Measurements from ENCODE around the gene ANKS6.

Gene ANKS6

DNA sequence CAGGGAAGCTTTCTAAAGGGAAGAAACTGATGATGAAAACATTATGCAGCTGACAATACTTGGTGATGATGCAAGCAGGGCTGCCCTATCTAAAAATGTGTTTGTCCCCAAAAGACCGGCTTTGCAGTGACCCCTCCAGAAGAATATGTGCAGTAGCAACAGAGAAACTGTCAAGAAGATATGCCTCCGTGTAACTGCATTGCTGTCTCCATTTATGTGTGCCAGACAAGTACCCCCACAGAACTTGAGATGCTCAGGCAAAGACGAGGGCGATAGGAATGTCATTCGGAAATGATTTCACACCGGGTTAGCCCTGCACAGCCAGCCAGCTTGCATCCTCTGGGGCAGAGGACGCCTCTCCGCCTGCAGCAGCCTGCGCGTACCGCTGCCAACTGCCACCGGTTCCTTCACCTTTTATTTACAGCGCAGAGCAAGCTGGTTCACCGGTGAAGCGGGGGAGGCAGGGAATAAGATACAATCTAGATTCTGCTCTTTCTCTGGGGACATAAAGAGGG is 89.6 kb downstream of the ANKS6 start:
- Histone ChIP-seq H3K4me3 (ENCODE audit: low read length) (peak overlapping the region; percentile 68), H3K4me1 (ENCODE audit: control insufficient read depth, insufficient read depth, low read length) (peaks cover 5% of the 10 kb centered on the region)

DNA sequence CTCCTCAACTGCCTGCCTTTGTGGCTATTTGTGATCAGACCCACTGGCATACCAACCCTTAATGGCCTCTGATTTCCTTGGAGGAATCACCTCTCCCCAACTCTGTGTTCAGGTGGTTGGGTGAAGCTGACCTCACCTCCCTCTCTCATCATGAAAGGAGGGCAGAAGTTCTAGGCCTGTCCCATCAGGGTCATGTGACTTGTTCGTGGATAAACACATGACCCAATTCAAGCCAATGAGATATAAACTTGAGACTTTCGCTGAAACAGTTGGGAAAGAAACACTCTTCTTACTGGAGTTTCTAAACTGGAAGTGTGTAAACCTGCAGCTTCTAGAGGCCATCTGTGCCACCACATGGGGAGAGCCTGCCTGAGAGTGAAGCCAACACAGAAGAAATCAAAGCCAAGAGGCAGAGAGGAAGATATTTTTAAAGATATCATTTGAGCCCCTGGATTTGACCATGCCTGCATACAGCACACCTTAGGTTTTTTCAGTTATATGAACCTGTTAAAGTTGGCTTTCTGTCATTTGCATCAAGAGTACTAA is 93.4 kb downstream of the ANKS6 start:
- peaks cover 12% of the 10 kb centered on the region for H3K9me3 ChIP-seq (ENCODE audit: control insufficient read depth, low read length)
- peaks cover 55% of the 10 kb centered on the region for H3K27me3 ChIP-seq (replicated peaks; ENCODE audit: control insufficient read depth, insufficient read depth, low read length)
- no peaks in the 10 kb centered on the region for H3K36me3 ChIP-seq (ENCODE audit: control insufficient read depth, insufficient read depth, low read length, severe bottlenecking)
- H3K4me3 ChIP-seq (ENCODE audit: low read length) = no peak overlapping the region
- peaks cover 5% of the 10 kb centered on the region for H3K4me1 ChIP-seq (ENCODE audit: control insufficient read depth, insufficient read depth, low read length)
- DNase-seq (ENCODE audit: low read depth) = no peak
- H3K9ac ChIP-seq (ENCODE audit: low read length) = no peak overlapping the region

More for the DNA sequence above, 89.6 kb downstream of the ANKS6 start:
- H3K9ac ChIP-seq (ENCODE audit: low read length) = no peak overlapping the region
- H3K9me3 ChIP-seq (ENCODE audit: control insufficient read depth, low read length) = no peaks in the 10 kb centered on the region
- DNase-seq (ENCODE audit: low read depth) = peak; percentile 16
- H3K36me3 ChIP-seq (ENCODE audit: control insufficient read depth, insufficient read depth, low read length, severe bottlenecking) = no peaks in the 10 kb centered on the region
- peaks cover 40% of the 10 kb centered on the region for H3K27me3 ChIP-seq (replicated peaks; ENCODE audit: control insufficient read depth, insufficient read depth, low read length)

DNA sequence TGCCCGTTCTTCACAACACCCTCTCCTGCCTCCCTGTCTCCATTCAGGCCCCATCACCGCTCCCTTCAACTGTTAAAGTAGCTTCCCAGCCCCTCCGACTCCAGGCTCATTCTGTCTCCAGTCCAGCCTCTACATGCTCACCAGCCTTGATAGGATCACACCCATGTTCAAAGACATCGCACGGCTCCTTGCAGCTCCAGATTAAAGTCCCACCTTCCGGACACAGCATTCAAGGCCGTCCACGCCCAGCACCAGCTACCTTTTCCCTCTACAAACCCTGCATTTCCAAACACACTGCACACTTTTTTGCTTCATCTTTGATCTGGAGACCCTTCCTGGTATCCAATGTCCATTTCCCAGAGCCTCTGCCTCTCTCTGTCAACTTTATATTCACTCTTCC is 94.0 kb downstream of the ANKS6 start:
- H3K9me3 ChIP-seq (ENCODE audit: control insufficient read depth, low read length) = peaks cover 12% of the 10 kb centered on the region
- no peak for DNase-seq (ENCODE audit: low read depth)
- H3K9ac ChIP-seq (ENCODE audit: low read length) = no peak overlapping the region
- H3K27me3 ChIP-seq (replicated peaks; ENCODE audit: control insufficient read depth, insufficient read depth, low read length) = peaks cover 61% of the 10 kb centered on the region
- H3K4me3 ChIP-seq (ENCODE audit: low read length) = no peak overlapping the region
- no peaks in the 10 kb centered on the region for H3K36me3 ChIP-seq (ENCODE audit: control insufficient read depth, insufficient read depth, low read length, severe bottlenecking)
- H3K4me1 ChIP-seq (ENCODE audit: control insufficient read depth, insufficient read depth, low read length) = peaks cover 2% of the 10 kb centered on the region

DNA sequence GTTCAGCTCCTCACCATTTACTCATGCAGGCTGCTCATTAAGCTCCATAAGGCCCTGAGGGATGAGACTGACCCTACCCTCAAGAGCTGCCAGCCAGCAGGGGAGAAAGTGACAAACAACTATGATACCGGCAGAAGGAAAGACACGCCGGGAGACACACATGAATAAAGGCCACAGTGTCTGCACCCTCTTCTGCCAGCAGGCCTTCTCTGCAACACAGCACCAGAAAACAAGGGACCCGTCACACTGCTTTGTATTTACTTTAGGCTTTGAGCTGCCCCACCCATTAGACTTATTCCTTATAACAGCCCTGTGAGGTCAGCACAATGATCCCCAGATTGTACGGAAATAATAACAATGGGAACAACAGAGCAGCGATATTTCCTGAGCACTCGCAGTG is 94.8 kb downstream of the ANKS6 start:
- H3K4me3 ChIP-seq (ENCODE audit: low read length) = no peak overlapping the region
- H3K36me3 ChIP-seq (ENCODE audit: control insufficient read depth, insufficient read depth, low read length, severe bottlenecking) = no peaks in the 10 kb centered on the region
- H3K9me3 ChIP-seq (ENCODE audit: control insufficient read depth, low read length) = peaks cover 12% of the 10 kb centered on the region
- H3K9ac ChIP-seq (ENCODE audit: low read length) = no peak overlapping the region
- H3K4me1 ChIP-seq (ENCODE audit: control insufficient read depth, insufficient read depth, low read length) = no peaks in the 10 kb centered on the region
- no peak for DNase-seq (ENCODE audit: low read depth)
- H3K27me3 ChIP-seq (replicated peaks; ENCODE audit: control insufficient read depth, insufficient read depth, low read length) = peaks cover 62% of the 10 kb centered on the region

DNA sequence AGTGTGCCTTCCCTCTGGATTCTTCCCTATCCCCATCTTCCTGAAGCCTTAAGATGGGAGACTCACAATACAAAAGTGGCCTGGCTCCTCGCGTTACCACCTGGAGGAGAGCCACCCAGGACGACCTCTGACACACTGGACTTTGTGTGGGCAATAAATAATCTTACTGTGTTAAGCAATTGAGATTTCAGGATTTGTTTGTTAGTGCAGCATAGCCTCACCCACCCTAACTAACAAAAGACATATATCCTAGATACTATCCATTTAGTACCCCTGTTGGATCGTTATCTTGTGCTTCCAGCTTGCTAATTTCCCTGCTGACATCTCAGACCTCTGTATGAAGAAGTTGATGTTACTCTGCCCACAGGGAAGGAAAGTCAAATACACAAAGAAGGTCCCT is 95.6 kb downstream of the ANKS6 start:
- Histone ChIP-seq H3K36me3 (ENCODE audit: control insufficient read depth, insufficient read depth, low read length, severe bottlenecking) (no peaks in the 10 kb centered on the region), H3K9ac (ENCODE audit: low read length) (no peak overlapping the region), H3K9me3 (ENCODE audit: control insufficient read depth, low read length) (peaks cover 12% of the 10 kb centered on the region), H3K4me3 (ENCODE audit: low read length) (no peak overlapping the region), H3K4me1 (ENCODE audit: control insufficient read depth, insufficient read depth, low read length) (no peaks in the 10 kb centered on the region), H3K27me3 (replicated peaks; ENCODE audit: control insufficient read depth, insufficient read depth, low read length) (peaks cover 69% of the 10 kb centered on the region)
- no peak for DNase-seq (ENCODE audit: low read depth)

- Histone ChIP-seq H3K4me1 (ENCODE audit: control insufficient read depth, insufficient read depth, low read length) (no peaks in the 10 kb centered on the region), H3K9ac (ENCODE audit: low read length) (no peak overlapping the region), H3K36me3 (ENCODE audit: control insufficient read depth, insufficient read depth, low read length, severe bottlenecking) (no peaks in the 10 kb centered on the region), H3K4me3 (ENCODE audit: low read length) (no peak overlapping the region), H3K27me3 (replicated peaks; ENCODE audit: control insufficient read depth, insufficient read depth, low read length) (peaks cover 76% of the 10 kb centered on the region), H3K9me3 (ENCODE audit: control insufficient read depth, low read length) (peaks cover 12% of the 10 kb centered on the region)
- DNase-seq (ENCODE audit: low read depth) = no peak
Measured at GRCh38 chr9:98698856-98699255, 97.5 kb downstream of the ANKS6 start.

GRCh38 chr9:98694943-98695342 is 101.4 kb downstream of the ANKS6 start:
- no peak for DNase-seq (ENCODE audit: low read depth)
- no peaks in the 10 kb centered on the region for H3K4me1 ChIP-seq (ENCODE audit: control insufficient read depth, insufficient read depth, low read length)
- H3K27me3 ChIP-seq (replicated peaks; ENCODE audit: control insufficient read depth, insufficient read depth, low read length) = peaks cover 44% of the 10 kb centered on the region
- peaks cover under 1% of the 10 kb centered on the region for H3K9me3 ChIP-seq (ENCODE audit: control insufficient read depth, low read length)
- H3K4me3 ChIP-seq (ENCODE audit: low read length) = no peak overlapping the region
- H3K9ac ChIP-seq (ENCODE audit: low read length) = no peak overlapping the region
- no peaks in the 10 kb centered on the region for H3K36me3 ChIP-seq (ENCODE audit: control insufficient read depth, insufficient read depth, low read length, severe bottlenecking)

DNA sequence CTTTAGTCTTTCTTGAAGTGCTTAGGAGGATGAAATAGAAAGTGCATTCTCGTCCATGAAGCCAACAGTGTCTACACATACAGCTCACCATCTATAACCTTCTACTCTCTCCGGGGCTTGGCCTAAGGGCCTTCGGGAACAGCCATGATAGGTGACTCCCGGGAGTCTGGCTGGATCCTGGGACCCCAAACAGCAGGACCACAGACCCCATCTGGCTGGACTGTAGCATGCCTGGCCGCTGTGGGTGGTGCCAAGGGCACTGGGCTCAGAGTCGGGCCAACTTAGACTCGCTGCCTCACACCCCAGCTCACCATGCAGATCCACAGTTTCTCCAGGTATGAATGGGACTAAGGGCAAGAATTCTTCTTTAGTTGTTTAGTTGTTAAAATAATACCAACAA is 104.0 kb downstream of the ANKS6 start:
- peaks cover 25% of the 10 kb centered on the region for H3K27me3 ChIP-seq (replicated peaks; ENCODE audit: control insufficient read depth, insufficient read depth, low read length)

GRCh38 chr9:98691890-98692289 is 104.5 kb downstream of the ANKS6 start:
- no peaks in the 10 kb centered on the region for H3K4me1 ChIP-seq (ENCODE audit: control insufficient read depth, insufficient read depth, low read length)
- DNase-seq (ENCODE audit: low read depth) = no peak
- H3K4me3 ChIP-seq (ENCODE audit: low read length) = no peak overlapping the region
- H3K9me3 ChIP-seq (ENCODE audit: control insufficient read depth, low read length) = no peaks in the 10 kb centered on the region
- peaks cover 25% of the 10 kb centered on the region for H3K27me3 ChIP-seq (replicated peaks; ENCODE audit: control insufficient read depth, insufficient read depth, low read length)
- no peaks in the 10 kb centered on the region for H3K36me3 ChIP-seq (ENCODE audit: control insufficient read depth, insufficient read depth, low read length, severe bottlenecking)
- H3K9ac ChIP-seq (ENCODE audit: low read length) = no peak overlapping the region

More for the DNA sequence above, 104.0 kb downstream of the ANKS6 start:
- Histone ChIP-seq H3K4me1 (ENCODE audit: control insufficient read depth, insufficient read depth, low read length) (no peaks in the 10 kb centered on the region), H3K9ac (ENCODE audit: low read length) (no peak overlapping the region), H3K36me3 (ENCODE audit: control insufficient read depth, insufficient read depth, low read length, severe bottlenecking) (no peaks in the 10 kb centered on the region), H3K4me3 (ENCODE audit: low read length) (no peak overlapping the region), H3K9me3 (ENCODE audit: control insufficient read depth, low read length) (no peaks in the 10 kb centered on the region)
- DNase-seq (ENCODE audit: low read depth) = no peak

DNA sequence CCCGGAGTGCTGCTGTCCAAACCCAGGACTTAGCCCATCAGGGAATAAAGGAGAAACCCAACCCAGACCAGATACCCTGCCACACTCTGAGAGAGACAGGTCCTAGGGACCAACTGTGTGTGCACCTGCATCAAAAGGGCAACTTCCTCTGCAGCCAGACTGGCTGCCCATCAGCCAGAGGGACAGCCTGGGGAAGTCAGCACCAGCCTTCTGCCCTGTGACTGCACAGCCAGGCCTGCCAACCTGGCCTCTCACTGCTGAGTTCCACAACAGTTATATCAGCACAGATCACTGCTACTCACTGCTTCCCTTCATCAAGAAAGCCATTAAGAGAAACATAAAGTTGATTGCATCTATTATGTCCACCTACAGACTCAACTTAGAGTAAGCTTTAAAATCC is 105.7 kb downstream of the ANKS6 start:
- Histone ChIP-seq H3K4me1 (ENCODE audit: control insufficient read depth, insufficient read depth, low read length) (no peaks in the 10 kb centered on the region), H3K27me3 (replicated peaks; ENCODE audit: control insufficient read depth, insufficient read depth, low read length) (peaks cover 15% of the 10 kb centered on the region), H3K9ac (ENCODE audit: low read length) (no peak overlapping the region), H3K36me3 (ENCODE audit: control insufficient read depth, insufficient read depth, low read length, severe bottlenecking) (no peaks in the 10 kb centered on the region), H3K9me3 (ENCODE audit: control insufficient read depth, low read length) (no peaks in the 10 kb centered on the region), H3K4me3 (ENCODE audit: low read length) (no peak overlapping the region)
- DNase-seq (ENCODE audit: low read depth) = no peak

GRCh38 chr9:98688710-98689495 is 107.5 kb downstream of the ANKS6 start:
- Histone ChIP-seq H3K4me1 (ENCODE audit: control insufficient read depth, insufficient read depth, low read length) (no peaks in the 10 kb centered on the region), H3K36me3 (ENCODE audit: control insufficient read depth, insufficient read depth, low read length, severe bottlenecking) (no peaks in the 10 kb centered on the region), H3K9ac (ENCODE audit: low read length) (no peak overlapping the region), H3K4me3 (ENCODE audit: low read length) (no peak overlapping the region), H3K9me3 (ENCODE audit: control insufficient read depth, low read length) (no peaks in the 10 kb centered on the region), H3K27me3 (replicated peaks; ENCODE audit: control insufficient read depth, insufficient read depth, low read length) (no peaks in the 10 kb centered on the region)
- DNase-seq (ENCODE audit: low read depth) = no peak
